GM21526 (cell line): ENCODE results near the gene CHST11.
"Not testable (repeated sequence)": the region's sequence is repeated elsewhere in the genome, so short reads cannot be mapped to it uniquely, and the experiment has no call there.

Source experiments
- ATAC-seq: cut with Tn5 transposase; IDR thresholded peaks from one replicate; pipeline ENCODE4 v1.9.1; 2021; ENCODE audit warnings: moderate library complexity; ENCODE audit not compliant: unreplicated experiment, low FRiP score

CHST11 gene

GRCh38 chr12:104805186-104805585, 348.4 kb downstream of the CHST11 start:
- ATAC-seq: no peak

DNA sequence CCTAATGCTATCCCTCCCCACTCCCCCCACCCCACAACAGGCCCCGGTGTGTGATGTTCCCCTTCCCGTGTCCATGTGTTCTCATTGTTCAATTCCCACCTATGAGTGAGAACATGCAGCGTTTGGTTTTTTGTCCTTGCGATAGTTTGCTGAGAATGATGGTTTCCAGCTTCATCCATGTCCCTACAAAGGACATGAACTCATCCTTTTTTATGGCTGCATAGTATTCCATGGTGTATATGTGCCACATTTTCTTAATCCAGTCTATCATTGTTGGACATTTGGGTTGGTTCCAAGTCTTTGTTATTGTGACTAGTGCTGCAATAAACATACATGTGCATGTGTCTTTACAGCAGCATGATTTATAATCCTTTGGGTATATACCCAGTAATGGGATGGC, 349.4 kb downstream of the CHST11 start:
- not testable (repeated sequence) for ATAC-seq

DNA sequence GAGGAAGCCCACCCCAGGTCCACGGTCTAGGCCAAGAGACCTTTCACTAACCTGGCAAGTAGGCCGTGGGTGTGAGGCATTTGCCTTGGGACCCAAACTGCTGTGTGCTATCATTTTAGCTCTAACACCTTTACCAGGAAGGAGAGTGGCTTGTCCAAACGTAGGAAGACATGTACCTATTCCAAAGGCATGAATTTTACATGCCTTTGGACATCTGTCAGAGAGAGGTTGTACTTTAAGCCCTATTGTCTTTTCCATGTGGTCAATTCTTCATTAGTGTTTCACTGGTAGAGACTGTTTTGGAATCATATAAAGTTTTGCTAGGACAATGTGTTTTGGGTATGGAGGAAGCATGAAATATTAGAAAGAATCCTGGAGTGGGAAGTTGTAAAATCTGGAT, 352.5 kb downstream of the CHST11 start:
- no peak for ATAC-seq

DNA sequence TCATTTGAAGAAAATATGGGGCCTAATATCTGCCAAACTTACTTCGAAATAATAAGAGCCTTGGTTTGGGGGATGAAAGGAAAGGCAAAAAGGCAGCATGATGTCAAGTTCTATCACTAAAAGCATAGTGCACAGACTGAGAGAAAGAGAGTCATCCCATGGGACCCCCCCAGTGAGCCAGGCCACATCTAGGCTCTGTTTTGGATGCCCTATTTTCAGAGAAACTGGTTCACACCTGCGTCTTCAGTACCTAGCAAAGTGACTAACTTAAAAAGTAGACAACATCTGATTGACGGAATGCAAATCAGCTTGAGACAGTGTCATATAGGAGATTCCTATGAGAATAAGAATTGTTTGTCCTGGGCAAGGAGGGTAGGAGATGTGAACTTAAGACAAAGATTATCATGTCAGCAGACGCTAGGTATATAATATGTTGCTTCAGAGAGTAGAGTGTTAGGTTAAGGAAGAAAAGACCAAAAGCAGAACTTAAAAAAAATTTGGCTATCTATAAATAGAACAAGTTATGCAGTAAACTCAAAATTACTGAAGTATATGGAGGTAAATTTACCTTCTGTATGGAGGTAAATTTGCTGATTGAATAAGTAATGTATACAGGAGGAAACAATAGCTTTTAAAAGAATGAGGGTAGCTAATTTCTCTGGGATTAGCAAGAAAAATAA, 353.1 kb downstream of the CHST11 start:
- no peak for ATAC-seq
